ENCODE measurements around the gene TGFBR3. TPM values are rescaled to one million over a fixed set of nuclear protein-coding genes. Genes with fewer than 3 reads are reported as not detected.

TGFBR3 gene
- total and polyA plus RNA-seq, 9 donors: 92.4 to 442 (median 165) TPM

GRCh38 chr1:91759076-91759475 lies 126.9 kb downstream of the TGFBR3 start:
- no peaks in the 10 kb centered on the region for H3K36me3 ChIP-seq
- WGBS, 3 donors: 59 to 96% (median 88%) methylated on average over 2 of the region's 2 CpGs
- TF ChIP-seq POLR2A (IDR thresholded peaks at IDR 0.05): no peak
- TF ChIP-seq, protein P1, sequence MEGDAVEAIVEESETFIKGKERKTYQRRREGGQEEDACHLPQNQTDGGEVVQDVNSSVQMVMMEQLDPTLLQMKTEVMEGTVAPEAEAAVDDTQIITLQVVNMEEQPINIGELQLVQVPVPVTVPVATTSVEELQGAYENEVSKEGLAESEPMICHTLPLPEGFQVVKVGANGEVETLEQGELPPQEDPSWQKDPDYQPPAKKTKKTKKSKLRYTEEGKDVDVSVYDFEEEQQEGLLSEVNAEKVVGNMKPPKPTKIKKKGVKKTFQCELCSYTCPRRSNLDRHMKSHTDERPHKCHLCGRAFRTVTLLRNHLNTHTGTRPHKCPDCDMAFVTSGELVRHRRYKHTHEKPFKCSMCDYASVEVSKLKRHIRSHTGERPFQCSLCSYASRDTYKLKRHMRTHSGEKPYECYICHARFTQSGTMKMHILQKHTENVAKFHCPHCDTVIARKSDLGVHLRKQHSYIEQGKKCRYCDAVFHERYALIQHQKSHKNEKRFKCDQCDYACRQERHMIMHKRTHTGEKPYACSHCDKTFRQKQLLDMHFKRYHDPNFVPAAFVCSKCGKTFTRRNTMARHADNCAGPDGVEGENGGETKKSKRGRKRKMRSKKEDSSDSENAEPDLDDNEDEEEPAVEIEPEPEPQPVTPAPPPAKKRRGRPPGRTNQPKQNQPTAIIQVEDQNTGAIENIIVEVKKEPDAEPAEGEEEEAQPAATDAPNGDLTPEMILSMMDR (IDR thresholded peaks at IDR 0.05): no peak
- no peak for TF ChIP-seq EP300 (IDR thresholded peaks at IDR 0.05)
- peaks cover 25% of the 10 kb centered on the region for H3K4me1 ChIP-seq (ENCODE audit: insufficient read depth)
- intact Hi-C loops (cut with DNase I): no loop called here
- H3K9me3 ChIP-seq: no peaks in the 10 kb centered on the region
- no peaks in the 10 kb centered on the region for H3K27me3 ChIP-seq
- H3K4me3 ChIP-seq: no peak overlapping the region
- DNase-seq: peak in 1 of 5 donors; percentile 21
- peak overlapping the region; percentile 18 to 69 for H3K27ac ChIP-seq

DNA sequence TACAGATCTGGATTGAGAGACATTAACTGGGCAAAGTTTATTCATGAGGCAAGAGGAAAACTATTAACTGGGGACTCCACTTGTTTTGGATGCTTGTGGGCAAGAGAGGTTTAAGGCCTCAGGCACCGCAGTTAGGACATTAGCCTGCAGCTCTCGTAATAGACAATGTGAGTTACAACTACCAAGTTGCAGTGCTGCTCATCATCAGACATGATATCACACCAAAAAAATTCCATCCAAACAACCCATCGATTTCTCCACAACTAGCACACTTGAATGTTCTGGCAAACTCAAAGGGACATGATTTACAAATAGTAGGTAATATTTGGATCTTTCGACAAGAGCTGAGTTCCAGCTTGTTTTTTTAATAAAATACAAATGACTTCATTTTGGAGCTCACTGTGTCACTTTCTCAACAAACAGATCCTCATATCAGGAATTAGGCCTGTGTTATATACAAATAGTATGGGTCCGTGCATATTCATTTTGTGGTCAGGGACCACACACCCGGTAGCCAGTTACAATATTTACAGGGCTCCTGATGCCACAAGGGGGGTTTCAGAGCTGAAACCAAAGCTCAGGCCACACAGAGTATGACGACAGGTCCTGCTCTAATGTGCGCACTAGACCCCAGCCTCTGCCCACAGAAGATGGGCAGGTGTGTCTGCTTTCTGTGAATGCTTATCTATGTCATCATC lies 128.0 kb downstream of the TGFBR3 start:
- Histone ChIP-seq H3K27ac (peak overlapping the region; percentile 18), H3K27me3 (no peaks in the 10 kb centered on the region), H3K36me3 (no peaks in the 10 kb centered on the region), H3K4me3 (no peak overlapping the region), H3K9me3 (no peaks in the 10 kb centered on the region), H3K4me1 (ENCODE audit: insufficient read depth) (peaks cover 18% of the 10 kb centered on the region)
- intact Hi-C loops (cut with DNase I): no loop called here
- TF ChIP-seq POLR2A (IDR thresholded peaks at IDR 0.05): no peak
- TF ChIP-seq, protein P1 (IDR thresholded peaks at IDR 0.05): no peak
- no peak for TF ChIP-seq EP300 (IDR thresholded peaks at IDR 0.05)
- 66 to 73% (median 72%) methylated on average over 8 of the region's 8 CpGs for WGBS, 3 donors
- peak in 1 of 5 donors; percentile 29 for DNase-seq

DNA sequence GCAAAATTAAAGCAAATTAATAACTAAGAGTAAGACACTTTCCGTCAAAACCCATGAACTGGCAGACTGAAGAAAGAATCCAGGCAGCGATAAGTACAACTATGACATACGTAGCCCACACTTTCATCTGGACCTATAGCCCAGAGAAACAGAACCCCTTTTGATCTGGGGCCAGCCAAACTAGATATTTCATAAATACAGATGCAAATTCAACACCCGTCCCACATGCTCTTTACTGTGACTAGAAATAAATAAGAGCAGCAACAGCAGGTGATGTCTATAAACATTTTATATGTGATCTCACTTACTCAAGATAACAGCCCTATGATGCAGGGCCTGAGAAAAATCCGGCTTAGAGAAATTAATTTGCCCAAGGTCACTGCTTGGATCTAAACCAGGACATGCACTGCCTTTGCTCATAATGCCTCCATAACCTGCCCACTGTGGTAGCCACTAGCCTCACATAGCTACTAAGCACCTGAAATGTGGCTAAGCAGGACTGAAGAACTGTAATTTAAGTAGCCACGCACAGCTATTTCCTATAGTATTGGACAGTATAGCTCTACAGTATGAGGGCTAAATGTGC lies 130.2 kb downstream of the TGFBR3 start:
- WGBS, 3 donors: 49 to 67% (median 58%) methylated on average over 5 to 6 of the region's 6 CpGs
- TF ChIP-seq POLR2A (IDR thresholded peaks at IDR 0.05): no peak
- TF ChIP-seq, protein P1 (IDR thresholded peaks at IDR 0.05): no peak
- no peaks in the 10 kb centered on the region for H3K9me3 ChIP-seq
- H3K4me3 ChIP-seq: no peak overlapping the region
- H3K4me1 ChIP-seq (ENCODE audit: insufficient read depth): peaks cover 15% of the 10 kb centered on the region
- H3K27me3 ChIP-seq: no peaks in the 10 kb centered on the region
- peak overlapping the region; percentile 68 to 70 for H3K27ac ChIP-seq
- H3K36me3 ChIP-seq: no peaks in the 10 kb centered on the region
- intact Hi-C loops (cut with DNase I): no loop called here
- DNase-seq: peak in 1 of 5 donors; percentile 38

DNA sequence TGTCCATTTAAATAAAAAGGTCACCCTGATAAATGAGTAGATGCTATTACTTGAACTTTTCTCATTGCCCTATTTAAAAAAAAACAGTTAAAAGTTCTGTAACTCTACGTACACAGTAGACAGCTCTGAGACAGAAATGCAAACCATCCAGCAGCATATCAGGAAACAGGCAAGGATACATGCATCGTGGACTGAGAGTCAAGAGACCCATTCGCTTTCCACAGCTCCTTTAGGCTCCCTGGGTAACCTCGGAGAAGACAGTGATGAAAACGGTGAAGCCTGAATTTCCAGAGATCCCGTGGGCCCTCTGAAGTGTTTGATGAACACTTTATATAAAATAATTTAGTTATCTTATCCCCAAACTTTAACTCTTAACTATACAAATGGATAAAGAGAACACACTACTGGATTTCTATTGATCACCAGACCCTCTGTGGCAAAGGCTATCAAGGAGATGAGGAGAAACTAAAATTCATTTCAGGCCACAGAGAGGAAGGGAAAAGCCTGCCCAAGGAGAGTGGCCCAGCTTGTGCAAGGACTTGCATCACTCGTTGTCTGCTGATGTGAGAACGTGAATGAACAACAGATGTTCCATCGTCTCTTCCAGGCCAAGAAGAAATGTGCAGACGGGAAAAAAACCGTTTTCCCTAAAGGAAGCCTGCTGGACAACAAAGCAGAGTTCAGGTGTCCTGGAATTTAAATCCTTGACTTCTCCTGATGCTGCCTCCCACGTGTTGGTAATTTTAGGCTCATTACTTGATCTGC lies 131.0 kb downstream of the TGFBR3 start:
- H3K4me1 ChIP-seq (ENCODE audit: insufficient read depth): peaks cover 20% of the 10 kb centered on the region
- peak overlapping the region; percentile 68 to 70 for H3K27ac ChIP-seq
- intact Hi-C loops (cut with DNase I): no loop called here
- H3K36me3 ChIP-seq: no peaks in the 10 kb centered on the region
- DNase-seq: peak in 2 of 5 donors; percentile 63 to 78
- 28 to 39% (median 35%) methylated on average over 12 of the region's 12 CpGs for WGBS, 3 donors
- TF ChIP-seq EP300 (IDR thresholded peaks at IDR 0.05) (no peak), POLR2A (IDR thresholded peaks at IDR 0.05) (no peak)
- TF ChIP-seq, protein P1 (IDR thresholded peaks at IDR 0.05): no peak
- no peaks in the 10 kb centered on the region for H3K9me3 ChIP-seq
- no peak overlapping the region for H3K4me3 ChIP-seq
- H3K27me3 ChIP-seq: no peaks in the 10 kb centered on the region
